Heart left ventricle (tissue), 13 donors: ENCODE results near the gene HDGFL3.

Experiments
- POLR2A ChIP-seq, 2 donors: fragments of 450-650 bp; IDR thresholded peaks; one replicate each; pipeline ENCODE4 v1.6.1; 2017; ENCODE audit warnings: antibody characterized with exemption in 2 of 2, mild to moderate bottlenecking in 2 of 2, moderate library complexity in 2 of 2
- TF ChIP-seq, protein P1 (sequence below), 12 donors: fragments of 200-600 bp; sonication (generic) in 4 of 12; IDR thresholded peaks; one replicate each; pipeline versions ENCODE4 v1.5.0 to v1.8.0; 2018 to 2022; ENCODE audit warnings: antibody characterized with exemption in 12 of 12, mild to moderate bottlenecking in 5 of 12
- donor health status: ischemic (EF 13 %, LVEDD 7.1; RV severe dilation, severe dysfunction).
- donor health status: DM: no; HTN: yes; CAD: no.
- donor health status: DM: no; HTN: no; CAD: no.
- donor health status: ischemic (EF 25% LVEDD 6.9; RV normal size, moderate dysfunction).
- donor health status: ischemic (EF 25% LVEDD 5.7; RV mildly dilated, moderate dysfunction).
- donor health status: ischemic (EF 35%, LVEDD 5.7; RV mildly dilated, moderate dysfunction).
- donor health status: nonischemic (EF 11% LVEDD 7.7; RV severe dilation, severe dysfunction).
- donor health status: DM: yes; HTN: yes; CAD: no.
- donor health status: PGD.
- donor health status: ischemic (EF 29% LVEDD 5.4; RV normal size, mild dysfunction).
- donor health status: nonischemic (EF 23%, LVEDD 6.1; RV moderate dilation, normal function).

GRCh38 chr15:83174891-83175290 is 32.7 kb downstream of the HDGFL3 start:
- TF ChIP-seq, protein P1, sequence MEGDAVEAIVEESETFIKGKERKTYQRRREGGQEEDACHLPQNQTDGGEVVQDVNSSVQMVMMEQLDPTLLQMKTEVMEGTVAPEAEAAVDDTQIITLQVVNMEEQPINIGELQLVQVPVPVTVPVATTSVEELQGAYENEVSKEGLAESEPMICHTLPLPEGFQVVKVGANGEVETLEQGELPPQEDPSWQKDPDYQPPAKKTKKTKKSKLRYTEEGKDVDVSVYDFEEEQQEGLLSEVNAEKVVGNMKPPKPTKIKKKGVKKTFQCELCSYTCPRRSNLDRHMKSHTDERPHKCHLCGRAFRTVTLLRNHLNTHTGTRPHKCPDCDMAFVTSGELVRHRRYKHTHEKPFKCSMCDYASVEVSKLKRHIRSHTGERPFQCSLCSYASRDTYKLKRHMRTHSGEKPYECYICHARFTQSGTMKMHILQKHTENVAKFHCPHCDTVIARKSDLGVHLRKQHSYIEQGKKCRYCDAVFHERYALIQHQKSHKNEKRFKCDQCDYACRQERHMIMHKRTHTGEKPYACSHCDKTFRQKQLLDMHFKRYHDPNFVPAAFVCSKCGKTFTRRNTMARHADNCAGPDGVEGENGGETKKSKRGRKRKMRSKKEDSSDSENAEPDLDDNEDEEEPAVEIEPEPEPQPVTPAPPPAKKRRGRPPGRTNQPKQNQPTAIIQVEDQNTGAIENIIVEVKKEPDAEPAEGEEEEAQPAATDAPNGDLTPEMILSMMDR (IDR thresholded peaks at IDR 0.05): no peak
- no peak for TF ChIP-seq POLR2A (IDR thresholded peaks at IDR 0.05)
